CD14-positive monocyte (primary cell): ENCODE data around the gene PHACTR2. TPM values are rescaled to one million over a fixed set of nuclear protein-coding genes. Genes with fewer than 3 reads are reported as not detected.
A peak's percentile ranks its signal among the peaks of the same experiment; 100 is the strongest.

Experiments used
- DNase-seq, 3 donors: peaks; one replicate each; pipeline ENCODE4 v3.0.0-alpha.2; 2011 to 2022
- H2AFZ ChIP-seq: 2 replicates; pipeline ENCODE4 v1.6.0; 2012; ENCODE audit warnings: mild to moderate bottlenecking, low read depth, low read length, inconsistent platforms; ENCODE audit not compliant: insufficient read depth, poor library complexity, severe bottlenecking
- H3K27ac ChIP-seq, 2 donors: 1 replicate in 1 of 2; 2 replicates in 1 of 2; pipeline ENCODE4 v1.5.1; 2012 to 2013; ENCODE audit warnings: low read length in 2 of 2, control low read depth in 1 of 2, inconsistent platforms in 1 of 2, low read depth in 1 of 2, mild to moderate bottlenecking in 1 of 2
- H3K27me3 ChIP-seq, 2 donors: one replicate each; pipeline versions ENCODE4 v1.6.0 to v1.6.1; 2011 to 2013; ENCODE audit warnings: low read length in 2 of 2; ENCODE audit not compliant: control insufficient read depth in 2 of 2, insufficient read depth in 2 of 2
- H3K36me3 ChIP-seq, 2 donors: replicated peaks in 1 of 2; 1 replicate in 1 of 2; 2 replicates in 1 of 2; pipeline versions ENCODE4 v1.5.1 to v1.6.1; 2012 to 2013; ENCODE audit warnings: low read length in 2 of 2, control low read depth in 1 of 2, inconsistent platforms in 1 of 2, mild to moderate bottlenecking in 1 of 2; ENCODE audit not compliant: insufficient read depth in 2 of 2, control insufficient read depth in 1 of 2
- H3K4me1 ChIP-seq, 2 donors: 1 replicate in 1 of 2; 2 replicates in 1 of 2; pipeline versions ENCODE4 v1.5.1 to v1.6.1; 2012 to 2013; ENCODE audit warnings: low read length in 2 of 2, control low read depth in 1 of 2, inconsistent platforms in 1 of 2, mild to moderate bottlenecking in 1 of 2, moderate library complexity in 1 of 2; ENCODE audit not compliant: insufficient read depth in 2 of 2, control insufficient read depth in 1 of 2
- H3K4me2 ChIP-seq: replicated peaks from 2 replicates; pipeline ENCODE3; 2012; ENCODE audit warnings: low read length, moderate library complexity, mild to moderate bottlenecking; ENCODE audit not compliant: poor library complexity, severe bottlenecking; ENCODE audit errors: extremely low read depth
- H3K4me3 ChIP-seq, 3 experiments: fragments of 200-600 bp in 1 of 3; sonication (generic) in 1 of 3; replicated peaks in 1 of 3; 1 replicate in 2 of 3; 2 replicates in 1 of 3; pipeline ENCODE4 v1.5.1; 2011 to 2013; ENCODE audit warnings: low read length in 3 of 3, mild to moderate bottlenecking in 3 of 3, control low read depth in 2 of 3, low read depth in 2 of 3, inconsistent platforms in 1 of 3, moderate library complexity in 1 of 3
- H3K79me2 ChIP-seq: 2 replicates; pipeline ENCODE4 v1.6.0; 2012; ENCODE audit warnings: mild to moderate bottlenecking, control low read depth, inconsistent platforms, low read length, moderate library complexity; ENCODE audit not compliant: insufficient read depth
- H3K9ac ChIP-seq: 2 replicates; pipeline ENCODE4 v1.6.0; 2017; ENCODE audit warnings: low read length, mild to moderate bottlenecking; ENCODE audit not compliant: insufficient read depth, poor library complexity, severe bottlenecking
- H3K9me3 ChIP-seq, 2 donors: replicated peaks in 1 of 2; 1 replicate in 1 of 2; 2 replicates in 1 of 2; pipeline versions ENCODE4 v1.5.1 to v1.6.1; 2012 to 2013; ENCODE audit warnings: low read length in 2 of 2, control low read depth in 1 of 2; ENCODE audit not compliant: control insufficient read depth in 1 of 2, insufficient read depth in 1 of 2
- H4K20me1 ChIP-seq: 2 replicates; pipeline ENCODE4 v1.6.0; 2012; ENCODE audit warnings: mild to moderate bottlenecking, low read length, control low read depth, moderate library complexity; ENCODE audit not compliant: insufficient read depth
- H3K27ac Mint-ChIP-seq, 7 donors: one replicate each; pipeline ENCODE4 v1.8.0; 2020; ENCODE audit warnings: mild to moderate bottlenecking in 7 of 7, mixed read lengths in 7 of 7, moderate library complexity in 6 of 7, inconsistent platforms in 2 of 7
- H3K27me3 Mint-ChIP-seq, 3 donors: one replicate each; pipeline ENCODE4 v1.8.0; 2021 to 2022; ENCODE audit warnings: low read depth in 3 of 3, mild to moderate bottlenecking in 3 of 3, mixed read lengths in 3 of 3, moderate library complexity in 3 of 3, inconsistent platforms in 1 of 3
- H3K36me3 Mint-ChIP-seq, 2 donors: one replicate each; pipeline ENCODE4 v1.8.0; 2020; ENCODE audit warnings: mixed read lengths in 2 of 2, inconsistent platforms in 1 of 2, mild to moderate bottlenecking in 1 of 2
- H3K4me1 Mint-ChIP-seq: one replicate; pipeline ENCODE4 v1.8.0; 2020; ENCODE audit warnings: mild to moderate bottlenecking, mixed read lengths
- H3K4me3 Mint-ChIP-seq, 2 donors: one replicate each; pipeline ENCODE4 v1.8.0; 2020; ENCODE audit warnings: mild to moderate bottlenecking in 2 of 2, mixed read lengths in 2 of 2, moderate library complexity in 1 of 2
- H3K9me3 Mint-ChIP-seq, 7 donors: one replicate each; pipeline ENCODE4 v1.8.0; 2020 to 2022; ENCODE audit warnings: mixed read lengths in 7 of 7, mild to moderate bottlenecking in 6 of 7, moderate library complexity in 6 of 7, inconsistent platforms in 2 of 7
- WGBS: methylation state at CpG from one replicate; pipeline ENCODE4 v1.1.5; 2013; ENCODE audit warnings: missing lambda C conversion rate; ENCODE audit not compliant: insufficient coverage; 5-methylcytosine and 5-hydroxymethylcytosine counted together
- intact Hi-C, 2 donors: fragments of 100-400 bp; cut with micrococcal nuclease; formaldehyde crosslinking; loops; one replicate each; pipeline versions ENCODE4 v1.15.0 to v1.15.1; 2023
- polyA plus RNA-seq, 3 donors: library from polyadenylated mRNA; depleted of rRNA in 1 of 3; unstranded in 2 of 3; stranded (reverse) in 1 of 3; fragments of 300-500 nt in 2 of 3; fragments of >200 nt in 1 of 3; fragmentation: Illumina TruSeq in 2 of 3; gene quantifications; 1 replicate in 2 of 3; 2 replicates in 1 of 3; pipeline ENCODE4 v1.2.3, GENCODE V29; 2012 to 2021
- TF ChIP-seq, protein P1 (sequence below): fragments of 200-600 bp; IDR thresholded peaks from one replicate; pipeline ENCODE4 v1.8.0; 2022; ENCODE audit warnings: antibody characterized with exemption, mild to moderate bottlenecking

PHACTR2 gene
- polyA plus RNA-seq, 3 donors = 9.6 to 11.6 (median 11.2) TPM

DNA sequence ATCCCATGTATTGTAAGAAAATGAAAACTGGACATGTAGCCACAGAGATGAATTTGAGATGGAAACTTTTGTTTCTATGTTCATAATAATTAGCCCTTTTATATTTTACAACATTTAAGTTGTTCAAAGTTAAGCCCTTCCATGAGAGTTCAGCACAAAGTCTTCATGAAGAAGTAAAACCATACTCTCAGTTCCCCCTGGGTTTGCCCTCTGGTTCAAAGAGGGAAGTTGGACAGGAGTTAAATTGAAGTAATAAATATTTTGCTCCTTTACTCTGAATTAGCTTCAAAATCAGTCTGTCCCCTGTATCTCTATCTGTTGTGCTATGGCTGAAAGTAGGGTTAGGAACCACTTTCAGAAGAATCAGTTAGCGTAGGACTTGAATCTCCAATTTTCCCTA lies 31.1 kb downstream of the PHACTR2 start:
- intact Hi-C loops = no loop called here
- peaks cover 45% of the 10 kb centered on the region for H3K4me1 Mint-ChIP-seq

DNA sequence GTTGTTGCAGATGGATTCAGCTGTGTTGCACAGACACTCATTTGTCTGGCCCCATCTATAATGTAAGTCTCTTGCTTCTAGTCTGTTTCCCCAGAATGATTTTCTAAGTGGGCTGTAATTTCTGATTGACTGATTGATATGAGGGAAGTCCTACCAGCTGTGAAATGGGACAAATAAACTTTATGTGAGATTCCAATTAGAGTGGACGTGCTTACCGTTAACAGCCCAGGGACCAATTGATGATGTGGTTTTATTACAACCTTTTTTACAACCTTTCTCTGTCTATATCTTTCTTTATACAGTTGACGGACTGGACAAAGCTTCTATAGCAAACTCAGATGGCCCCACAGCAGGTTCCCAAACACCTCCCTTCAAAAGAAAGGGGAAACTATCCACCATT lies 33.9 kb downstream of the PHACTR2 start:
- H4K20me1 ChIP-seq = peaks cover 1% of the 10 kb centered on the region
- no peak overlapping the region for H3K4me3 ChIP-seq
- no peak for DNase-seq
- H3K27me3 ChIP-seq = no peaks in the 10 kb centered on the region
- no peak overlapping the region for H3K9ac ChIP-seq
- H2AFZ ChIP-seq = no peak overlapping the region
- peaks cover 28 to 30% of the 10 kb centered on the region in 2 donors for H3K4me1 ChIP-seq
- no peak overlapping the region for H3K27ac ChIP-seq
- H3K9me3 ChIP-seq = peaks cover 0 to 6% of the 10 kb centered on the region in 2 donors
- no peak overlapping the region for H3K4me2 ChIP-seq
- H3K79me2 ChIP-seq = peaks cover 43% of the 10 kb centered on the region
- H3K36me3 ChIP-seq = peaks cover 2 to 18% of the 10 kb centered on the region in 2 donors
- H3K4me3 Mint-ChIP-seq = no peak overlapping the region
- peaks cover 0 to 2% (median 0%) of the 10 kb centered on the region in 7 donors for H3K9me3 Mint-ChIP-seq
- peaks cover 34% of the 10 kb centered on the region for H3K4me1 Mint-ChIP-seq
- peaks cover 13 to 26% of the 10 kb centered on the region in 2 donors for H3K36me3 Mint-ChIP-seq
- intact Hi-C loops = no loop called here
- TF ChIP-seq, protein P1, sequence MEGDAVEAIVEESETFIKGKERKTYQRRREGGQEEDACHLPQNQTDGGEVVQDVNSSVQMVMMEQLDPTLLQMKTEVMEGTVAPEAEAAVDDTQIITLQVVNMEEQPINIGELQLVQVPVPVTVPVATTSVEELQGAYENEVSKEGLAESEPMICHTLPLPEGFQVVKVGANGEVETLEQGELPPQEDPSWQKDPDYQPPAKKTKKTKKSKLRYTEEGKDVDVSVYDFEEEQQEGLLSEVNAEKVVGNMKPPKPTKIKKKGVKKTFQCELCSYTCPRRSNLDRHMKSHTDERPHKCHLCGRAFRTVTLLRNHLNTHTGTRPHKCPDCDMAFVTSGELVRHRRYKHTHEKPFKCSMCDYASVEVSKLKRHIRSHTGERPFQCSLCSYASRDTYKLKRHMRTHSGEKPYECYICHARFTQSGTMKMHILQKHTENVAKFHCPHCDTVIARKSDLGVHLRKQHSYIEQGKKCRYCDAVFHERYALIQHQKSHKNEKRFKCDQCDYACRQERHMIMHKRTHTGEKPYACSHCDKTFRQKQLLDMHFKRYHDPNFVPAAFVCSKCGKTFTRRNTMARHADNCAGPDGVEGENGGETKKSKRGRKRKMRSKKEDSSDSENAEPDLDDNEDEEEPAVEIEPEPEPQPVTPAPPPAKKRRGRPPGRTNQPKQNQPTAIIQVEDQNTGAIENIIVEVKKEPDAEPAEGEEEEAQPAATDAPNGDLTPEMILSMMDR = no peak
- H3K27ac Mint-ChIP-seq = no peak overlapping the region
- H3K27me3 Mint-ChIP-seq = no peaks in the 10 kb centered on the region
- WGBS = 100% methylated on average over 2 of the region's 3 CpGs

More for the DNA sequence above, 31.1 kb downstream of the PHACTR2 start:
- Histone ChIP-seq H4K20me1 (no peaks in the 10 kb centered on the region), H3K4me2 (peak overlapping the region; percentile 50), H3K79me2 (peaks cover 68% of the 10 kb centered on the region), H3K9me3 (peaks cover 0 to 6% of the 10 kb centered on the region in 2 donors), H3K27ac (peak overlapping the region in 1 of 2 donors; percentile 63), H3K4me3 (peak overlapping the region in 1 of 3 experiments; percentile 18), H3K36me3 (peaks cover 2 to 11% of the 10 kb centered on the region in 2 donors), H2AFZ (no peak overlapping the region), H3K27me3 (no peaks in the 10 kb centered on the region), H3K9ac (no peak overlapping the region), H3K4me1 (peaks cover 28 to 30% of the 10 kb centered on the region in 2 donors)
- no peaks in the 10 kb centered on the region for H3K27me3 Mint-ChIP-seq
- peak; percentile 31 to 48 (median 43) for DNase-seq
- TF ChIP-seq, protein P1 = no peak
- WGBS = no CpG with 5 or more reads among the region's 1 CpG
- H3K36me3 Mint-ChIP-seq = peaks cover 13 to 20% of the 10 kb centered on the region in 2 donors
- peaks cover 2 to 9% (median 4%) of the 10 kb centered on the region in 7 donors for H3K9me3 Mint-ChIP-seq
- H3K27ac Mint-ChIP-seq = peak overlapping the region; percentile 8 to 83 (median 74)
- peak overlapping the region in 1 of 2 donors; percentile 49 for H3K4me3 Mint-ChIP-seq
